GM10248 (cell line): ENCODE data around the gene CDK5RAP2.

Source experiments
- CTCF ChIA-PET: fragments of 300-600 bp; sonication (Branson Sonifier 250); formaldehyde crosslinking; extraction: SDS; loops from one replicate; lab custom pipeline; 2021; ENCODE audit warnings: antibody characterized with exemption; lab: Yijun Ruan, JAX
- POLR2A ChIA-PET: fragments of 350-650 bp; sonication (Branson Sonifier 250); formaldehyde crosslinking; extraction: SDS; loops from one replicate; lab custom pipeline; 2020; ENCODE audit warnings: antibody characterized with exemption; lab: Yijun Ruan, JAX
- DNase-seq: peaks from one replicate; pipeline ENCODE4 v3.0.0; 2012; ENCODE audit errors: extremely low spot score
- CTCF ChIP-seq: IDR thresholded peaks from 2 replicates; pipeline ENCODE4 v1.5.1; 2012; ENCODE audit warnings: mild to moderate bottlenecking, low read depth; ENCODE audit errors: extremely low read depth, missing control alignments, control extremely low read depth

The CDK5RAP2 gene

DNA sequence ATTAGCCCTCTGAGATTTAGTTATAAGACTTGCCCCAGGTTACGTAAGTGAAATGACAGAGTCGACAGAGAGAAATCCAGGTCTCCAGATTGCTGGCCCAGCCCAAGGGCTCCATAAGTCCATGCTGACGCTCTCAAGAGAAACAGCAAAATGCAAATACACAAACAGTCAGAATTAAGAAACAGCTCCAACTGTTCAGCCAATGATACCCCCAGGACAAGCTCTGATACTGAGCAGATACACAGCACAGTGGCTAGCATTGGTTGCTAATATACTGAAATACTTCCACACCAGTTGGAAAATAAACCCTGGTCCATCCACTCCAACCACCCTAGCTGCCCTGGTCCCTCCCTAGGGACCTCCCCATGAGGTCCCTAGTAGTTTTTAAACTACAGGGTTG lies 94.2 kb downstream of the CDK5RAP2 start:
- CTCF ChIA-PET: interaction anchor here (1.5 kb wide), 1 partner anchor 10 kb away, joined by 5 read pairs; no protein-coding TSS in a partner anchor
- no peak for TF ChIP-seq CTCF
- POLR2A ChIA-PET: no interaction called here
- DNase-seq: no peak

- TF ChIP-seq CTCF: no peak
- ChIA-PET POLR2A (no interaction called here), CTCF (interaction anchor here (1.5 kb wide), 1 partner anchor 9 kb away, joined by 5 read pairs; no protein-coding TSS in a partner anchor)
- DNase-seq: no peak
These were observed 95.8 kb downstream of the CDK5RAP2 start for GRCh38 chr9:120484162-120484561.

DNA sequence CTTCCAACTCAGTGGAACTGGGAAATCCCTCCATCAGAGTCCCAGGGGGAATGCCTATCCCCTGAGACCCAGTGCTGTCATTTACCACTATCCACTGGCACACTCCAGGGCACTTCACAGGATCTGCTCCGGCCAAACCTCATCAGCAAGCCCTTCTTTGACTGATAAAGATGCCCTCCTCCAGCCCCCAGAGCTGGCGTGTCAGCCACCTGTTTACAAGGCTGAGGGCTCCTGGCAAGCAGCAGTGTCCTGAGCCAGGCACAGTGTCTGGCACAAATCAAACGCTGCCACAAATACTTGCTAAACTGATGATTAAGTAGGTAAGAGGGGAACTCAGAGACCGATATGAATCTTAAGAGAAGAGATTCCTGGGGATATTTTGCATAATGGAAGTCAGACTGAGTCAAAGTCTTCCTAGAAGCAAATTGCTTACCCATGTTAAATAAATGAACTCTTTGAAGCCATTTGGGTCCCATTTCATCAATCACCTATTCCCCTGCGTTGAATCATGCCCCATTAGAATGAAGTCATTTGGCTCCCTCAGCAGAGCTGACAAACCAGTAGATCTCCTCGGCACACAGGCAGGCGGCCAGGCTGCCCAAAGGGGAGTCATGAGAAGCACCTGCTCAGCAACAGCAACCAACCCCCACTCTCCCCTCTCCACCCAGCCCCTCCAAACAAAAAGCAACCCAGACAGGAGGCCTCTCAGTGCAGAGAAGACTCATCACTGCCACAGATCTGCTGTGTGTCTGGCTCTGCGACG lies 97.4 kb downstream of the CDK5RAP2 start:
- POLR2A ChIA-PET: no interaction called here
- DNase-seq: no peak
- CTCF ChIA-PET: interaction anchor here (0.8 to 1.3 kb wide), 2 partner anchors 38 to 44 kb away, joined by 3 read pairs; no protein-coding TSS in a partner anchor

DNA sequence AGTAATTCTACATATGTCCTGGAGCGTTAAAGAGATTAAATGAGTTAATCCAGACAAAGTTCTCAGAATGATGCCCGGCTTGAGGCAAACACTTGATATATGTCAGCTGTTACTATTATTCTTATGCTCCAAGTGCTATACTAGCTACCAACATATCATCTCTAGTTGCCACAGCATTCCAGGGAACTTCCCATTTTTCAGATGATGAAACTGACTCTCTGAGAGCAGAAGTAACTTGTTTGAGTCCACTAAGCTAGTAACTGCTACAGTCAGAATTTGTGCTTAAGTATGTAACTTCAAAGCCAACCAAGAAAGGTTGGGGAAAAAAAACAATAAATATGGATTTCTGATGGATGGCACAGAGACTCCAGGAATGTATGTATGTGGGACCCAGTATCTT lies 98.1 kb downstream of the CDK5RAP2 start:
- POLR2A ChIA-PET: no interaction called here
- CTCF ChIA-PET: interaction anchor here (0.8 to 1.3 kb wide), 2 partner anchors 39 to 43 kb away, joined by 3 read pairs; no protein-coding TSS in a partner anchor
- no peak for DNase-seq
- TF ChIP-seq CTCF: no peak

More for the DNA sequence above, 97.4 kb downstream of the CDK5RAP2 start:
- no peak for TF ChIP-seq CTCF

DNA sequence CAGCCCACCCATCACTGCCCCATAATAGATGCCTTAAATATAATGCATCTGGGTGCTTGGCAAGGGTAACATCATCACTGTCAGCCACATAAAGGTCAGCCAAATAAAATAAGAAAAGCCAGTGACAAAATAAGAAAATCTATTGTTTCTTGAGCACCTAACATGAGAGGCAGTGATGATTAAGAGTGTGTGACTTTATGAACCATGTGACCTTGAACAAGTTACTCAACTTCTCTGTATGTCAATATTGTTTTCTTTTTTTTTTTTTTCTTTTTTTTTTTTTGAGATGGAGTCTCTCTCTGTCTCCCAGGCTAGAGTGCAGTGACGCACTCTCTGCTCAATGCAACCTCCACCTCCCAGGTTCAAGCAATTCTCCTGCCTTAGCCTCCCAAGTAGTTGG lies 98.7 kb downstream of the CDK5RAP2 start:
- no peak for DNase-seq
- CTCF ChIA-PET: interaction anchor here (0.8 to 1.3 kb wide), 2 partner anchors 40 to 43 kb away, joined by 3 read pairs; no protein-coding TSS in a partner anchor
- TF ChIP-seq CTCF: no peak
- POLR2A ChIA-PET: no interaction called here

DNA sequence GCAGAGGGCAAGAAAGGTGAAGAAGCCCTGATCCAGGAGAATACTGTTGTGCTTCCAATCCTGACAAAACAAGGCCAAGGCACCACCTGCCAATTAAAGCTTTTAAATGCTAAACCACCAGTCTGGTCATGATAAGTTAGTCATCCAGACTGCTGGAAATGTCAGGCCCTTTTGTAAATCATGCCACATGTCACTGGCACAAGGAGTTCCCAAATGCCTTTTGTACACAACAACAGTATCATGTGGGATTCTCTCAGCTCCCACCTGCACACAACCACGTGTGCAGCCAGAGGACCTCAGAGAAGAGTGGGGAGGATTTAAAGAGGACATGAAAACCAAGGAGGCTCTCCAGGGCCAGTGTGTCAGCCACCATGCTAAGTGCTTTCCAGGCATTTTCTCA lies 99.3 kb downstream of the CDK5RAP2 start:
- no peak for TF ChIP-seq CTCF
- CTCF ChIA-PET: no interaction called here
- POLR2A ChIA-PET: no interaction called here
- no peak for DNase-seq
